Tibial nerve (tissue), 3 donors: ENCODE results near the gene MSH3.

Experiments
- CTCF ChIP-seq, 5 experiments: fragments of 200-600 bp in 3 of 5; fragments of 450-650 bp in 2 of 5; sonication (generic) in 3 of 5; IDR thresholded peaks; one replicate each; pipeline ENCODE4 v1.5.1; 2016 to 2019; ENCODE audit warnings: antibody characterized with exemption in 5 of 5, mild to moderate bottlenecking in 3 of 5, moderate library complexity in 2 of 5
- POLR2A ChIP-seq, 2 donors: fragments of 450-650 bp; IDR thresholded peaks; one replicate each; pipeline ENCODE4 v1.6.1; 2017; ENCODE audit warnings: antibody characterized with exemption in 2 of 2, mild to moderate bottlenecking in 2 of 2, moderate library complexity in 2 of 2

- TF ChIP-seq CTCF (IDR thresholded peaks at IDR 0.05) = no peak
- TF ChIP-seq POLR2A (IDR thresholded peaks at IDR 0.05) = no peak
Observed at GRCh38 chr5:80655231-80655774, 851 bp downstream of the MSH3 start.
